Measurements from ENCODE around the gene SMARCC2. TPM values are rescaled to one million over a fixed set of nuclear protein-coding genes. Genes with fewer than 3 reads are reported as not detected.
"Not testable (repeated sequence)": the region's sequence is repeated elsewhere in the genome, so short reads cannot be mapped to it uniquely, and the experiment has no call there.

SMARCC2 gene
- total RNA-seq, 1 donor from 2014 or later, result 63.4 TPM

- ATAC-seq (ENCODE audit: poor library complexity) (peak; percentile 84), DNase-seq (peak; percentile 98)
- intact Hi-C loops (cut with DNase I), result loop anchor here (2.0 to 5.0 kb wide), 3 partner anchors 39 to 105 kb away; partner anchors contain the start of genes MYL6 and SMARCC2
These were observed 71.2 kb downstream of the SMARCC2 start, which contains the start of gene ZC3H10 for GRCh38 chr12:56117778-56118687. Gene ZC3H10 (plus strand): TSS chr12:56118266. CDS start chr12:56120563, 2,297 bp downstream.

- not testable (repeated sequence) for ATAC-seq (ENCODE audit: poor library complexity)
These were observed 72.1 kb downstream of the SMARCC2 start for GRCh38 chr12:56117082-56117706.

DNA sequence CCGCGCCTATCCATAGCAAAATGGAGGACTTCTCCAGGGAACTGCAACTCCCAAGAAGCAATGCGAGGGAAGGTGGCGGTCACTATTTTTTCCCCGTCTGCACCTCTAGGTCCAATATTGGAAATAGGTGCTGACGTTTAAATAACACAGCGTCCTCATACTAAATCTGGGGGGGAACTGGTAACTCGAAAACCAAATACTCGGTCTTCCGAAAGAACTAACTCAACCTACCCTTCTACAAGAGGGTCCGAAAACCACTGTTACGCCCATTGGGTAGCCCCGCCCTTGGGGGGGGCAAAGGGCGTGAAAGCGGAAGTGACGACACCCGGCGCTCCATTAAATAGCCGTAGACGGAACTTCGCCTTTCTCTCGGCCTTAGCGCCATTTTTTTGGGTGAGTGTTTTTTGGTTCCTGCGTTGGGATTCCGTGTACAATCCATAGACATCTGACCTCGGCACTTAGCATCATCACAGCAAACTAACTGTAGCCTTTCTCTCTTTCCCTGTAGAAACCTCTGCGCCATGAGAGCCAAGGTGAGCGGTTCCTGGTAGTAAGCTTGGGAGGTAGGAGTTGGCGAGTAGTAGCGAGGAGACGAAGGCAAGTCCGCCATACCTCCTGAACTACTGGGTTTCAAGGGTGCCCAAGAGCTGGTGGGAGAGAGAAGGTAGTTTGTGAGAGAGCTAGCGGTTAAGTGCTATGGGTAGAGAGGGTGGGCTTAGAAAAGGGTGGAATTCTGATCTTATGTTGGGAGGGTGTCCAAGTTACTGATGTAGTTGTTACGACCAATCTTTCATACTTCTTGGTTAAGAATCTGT lies 72.8 kb downstream of the SMARCC2 start, which contains the start of gene RPL41:
RPL41 (plus strand) TSS at position 367 of the 815 bp plus-strand sequence.
- intact Hi-C loops (cut with DNase I), result loop anchor here (5.0 kb wide), 1 partner anchor 41 kb away; the partner anchor contains the start of gene MYL6
- DNase-seq (peak; percentile 97), ATAC-seq (ENCODE audit: poor library complexity) (peak; percentile 81)

More at GRCh38 chr12:56117082-56117706, 72.1 kb downstream of the SMARCC2 start:
- not testable (repeated sequence) for DNase-seq
- intact Hi-C loops (cut with DNase I), result loop anchor here (5.0 kb wide), 1 partner anchor 40 kb away; the partner anchor contains the start of gene MYL6

GRCh38 chr12:56115329-56115728 lies 74.0 kb downstream of the SMARCC2 start:
- intact Hi-C loops (cut with DNase I), result loop anchor here (5.0 kb wide), 1 partner anchor 42 kb away; the partner anchor contains the start of gene MYL6
- no peak for DNase-seq
- no peak for ATAC-seq (ENCODE audit: poor library complexity)

DNA sequence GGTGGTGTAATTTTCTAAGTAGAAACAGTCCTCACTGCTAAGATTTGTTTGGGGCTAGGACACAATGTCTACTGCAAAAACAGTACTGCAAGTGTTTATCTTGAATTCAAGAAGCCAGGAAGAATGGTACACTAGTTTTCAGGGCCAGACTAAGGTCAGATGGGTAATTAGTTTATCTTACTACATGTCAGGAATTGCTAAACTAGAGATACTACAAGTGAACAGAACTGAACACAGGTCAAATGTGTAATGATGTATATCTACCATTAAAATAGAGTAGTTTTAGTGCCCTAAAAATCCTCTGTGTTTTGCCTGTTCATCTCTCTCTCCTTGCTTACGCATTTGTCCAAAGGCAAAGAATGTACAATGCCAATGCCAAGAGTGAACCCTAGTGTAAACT lies 75.2 kb downstream of the SMARCC2 start:
- ATAC-seq (ENCODE audit: poor library complexity) (no peak), DNase-seq (no peak)
- intact Hi-C loops (cut with DNase I), result no loop called here

Other genes with a start within 250 kb of the SMARCC2 start
- 0.83 TPM for gene PMEL, start 223.4 kb downstream of the SMARCC2 start, total RNA-seq
- 7.9 TPM for gene CDK2, start 222.7 kb downstream of the SMARCC2 start, total RNA-seq
- 111 TPM for gene RAB5B, start 215.4 kb downstream of the SMARCC2 start, total RNA-seq
- gene SUOX, start 192.2 kb downstream of the SMARCC2 start, total RNA-seq, result 29.7 TPM
- 7.0 TPM for gene IKZF4, start 168.4 kb downstream of the SMARCC2 start, total RNA-seq
- gene RPS26, start 147.6 kb downstream of the SMARCC2 start, total RNA-seq, result 34.6 TPM
- 4.8 TPM for gene ERBB3, start 109.3 kb downstream of the SMARCC2 start, total RNA-seq
- gene PA2G4, start 84.9 kb downstream of the SMARCC2 start, total RNA-seq, result 68.0 TPM
- 1,888 TPM for gene RPL41, start 72.8 kb downstream of the SMARCC2 start, total RNA-seq
- gene ZC3H10, start 71.2 kb downstream of the SMARCC2 start, total RNA-seq, result 5.8 TPM
- gene ESYT1, start 61.2 kb downstream of the SMARCC2 start, total RNA-seq, result 27.0 TPM
- gene MYL6B, start 36.9 kb downstream of the SMARCC2 start, total RNA-seq, result 42.7 TPM
- 513 TPM for gene MYL6, start 31.1 kb downstream of the SMARCC2 start, total RNA-seq
- 48.1 TPM for gene RNF41, start 32.4 kb upstream of the SMARCC2 start, total RNA-seq
- gene NABP2, start 34.9 kb upstream of the SMARCC2 start, total RNA-seq, result 18.8 TPM
- gene SLC39A5, start 40.6 kb upstream of the SMARCC2 start, total RNA-seq, result not detected
- gene ANKRD52, start 68.9 kb upstream of the SMARCC2 start, total RNA-seq, result 24.6 TPM
- gene COQ10A, start 77.5 kb upstream of the SMARCC2 start, total RNA-seq, result 153 TPM
- gene CS, start 110.8 kb upstream of the SMARCC2 start, total RNA-seq, result 779 TPM
- 31.2 TPM for gene CNPY2, start 126.5 kb upstream of the SMARCC2 start, total RNA-seq
- gene PAN2, start 144.5 kb upstream of the SMARCC2 start, total RNA-seq, result 38.6 TPM
- not detected for gene IL23A, start 149.4 kb upstream of the SMARCC2 start, total RNA-seq
- gene STAT2, start 170.6 kb upstream of the SMARCC2 start, total RNA-seq, result 28.3 TPM
- gene APOF, start 173.4 kb upstream of the SMARCC2 start, total RNA-seq, result not detected

Data from Right ventricle myocardium superior (tissue), 1 donor.